AG04449 (cell line): ENCODE results near the gene FBXO8.
A peak's percentile ranks its signal among the peaks of the same experiment; 100 is the strongest.
"Not testable (repeated sequence)": the region's sequence is repeated elsewhere in the genome, so short reads cannot be mapped to it uniquely, and the experiment has no call there.

Experiments used
- CTCF ChIA-PET: fragments of 350-600 bp; formaldehyde crosslinking; extraction: SDS; loops from one replicate; lab custom pipeline; 2021; ENCODE audit warnings: antibody characterized with exemption; lab: Yijun Ruan, JAX
- POLR2A ChIA-PET: fragments of 400-600, 350-600 bp; formaldehyde crosslinking; extraction: SDS; loops from one replicate; lab custom pipeline; 2020; ENCODE audit warnings: antibody characterized with exemption, inconsistent platforms; lab: Yijun Ruan, JAX
- DNase-seq: peaks from one replicate; pipeline ENCODE4 v3.0.0-alpha.2; 2010; ENCODE audit warnings: low read depth, low spot score
- H3K4me3 ChIP-seq: 2 replicates; pipeline ENCODE4 v1.5.1; 2011; ENCODE audit warnings: low read depth, mild to moderate bottlenecking, control low read depth, low read length
- TF ChIP-seq, protein P1 (sequence below): IDR thresholded peaks from one replicate; pipeline ENCODE4 v1.5.1; 2011; ENCODE audit warnings: mild to moderate bottlenecking, moderate library complexity, low read length, control low read depth, inconsistent platforms; ENCODE audit not compliant: insufficient read depth; ENCODE audit errors: missing control alignments

Gene FBXO8

GRCh38 chr4:174266416-174266815 lies 17.1 kb downstream of the FBXO8 start:
- no peak overlapping the region for H3K4me3 ChIP-seq
- DNase-seq: no peak
- POLR2A ChIA-PET: no interaction called here
- CTCF ChIA-PET: interaction anchor here (0.9 kb wide), 1 partner anchor 44 kb away, joined by 4 read pairs; no protein-coding TSS in a partner anchor
- TF ChIP-seq, protein P1, sequence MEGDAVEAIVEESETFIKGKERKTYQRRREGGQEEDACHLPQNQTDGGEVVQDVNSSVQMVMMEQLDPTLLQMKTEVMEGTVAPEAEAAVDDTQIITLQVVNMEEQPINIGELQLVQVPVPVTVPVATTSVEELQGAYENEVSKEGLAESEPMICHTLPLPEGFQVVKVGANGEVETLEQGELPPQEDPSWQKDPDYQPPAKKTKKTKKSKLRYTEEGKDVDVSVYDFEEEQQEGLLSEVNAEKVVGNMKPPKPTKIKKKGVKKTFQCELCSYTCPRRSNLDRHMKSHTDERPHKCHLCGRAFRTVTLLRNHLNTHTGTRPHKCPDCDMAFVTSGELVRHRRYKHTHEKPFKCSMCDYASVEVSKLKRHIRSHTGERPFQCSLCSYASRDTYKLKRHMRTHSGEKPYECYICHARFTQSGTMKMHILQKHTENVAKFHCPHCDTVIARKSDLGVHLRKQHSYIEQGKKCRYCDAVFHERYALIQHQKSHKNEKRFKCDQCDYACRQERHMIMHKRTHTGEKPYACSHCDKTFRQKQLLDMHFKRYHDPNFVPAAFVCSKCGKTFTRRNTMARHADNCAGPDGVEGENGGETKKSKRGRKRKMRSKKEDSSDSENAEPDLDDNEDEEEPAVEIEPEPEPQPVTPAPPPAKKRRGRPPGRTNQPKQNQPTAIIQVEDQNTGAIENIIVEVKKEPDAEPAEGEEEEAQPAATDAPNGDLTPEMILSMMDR: no peak

GRCh38 chr4:174265916-174266315 lies 17.6 kb downstream of the FBXO8 start:
- POLR2A ChIA-PET: no interaction called here
- DNase-seq: no peak
- no peak overlapping the region for H3K4me3 ChIP-seq
- TF ChIP-seq, protein P1: no peak
- CTCF ChIA-PET: no interaction called here

DNA sequence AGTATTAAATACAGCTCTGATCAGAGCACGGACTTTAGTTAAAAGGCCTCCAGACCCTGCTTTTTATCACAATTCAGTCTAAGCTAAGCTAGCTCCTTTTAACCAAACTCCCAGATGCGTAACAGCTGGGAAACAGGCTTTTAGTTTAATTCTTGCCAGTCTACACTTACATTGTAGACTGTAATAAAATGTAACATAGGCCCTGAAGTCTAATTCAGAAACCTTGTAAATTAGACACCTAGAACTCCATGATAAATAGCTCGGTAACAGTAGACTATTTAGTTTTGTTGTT lies 20.1 kb downstream of the FBXO8 start:
- ChIA-PET POLR2A (no interaction called here), CTCF (no interaction called here)
- H3K4me3 ChIP-seq: no peak overlapping the region

DNA sequence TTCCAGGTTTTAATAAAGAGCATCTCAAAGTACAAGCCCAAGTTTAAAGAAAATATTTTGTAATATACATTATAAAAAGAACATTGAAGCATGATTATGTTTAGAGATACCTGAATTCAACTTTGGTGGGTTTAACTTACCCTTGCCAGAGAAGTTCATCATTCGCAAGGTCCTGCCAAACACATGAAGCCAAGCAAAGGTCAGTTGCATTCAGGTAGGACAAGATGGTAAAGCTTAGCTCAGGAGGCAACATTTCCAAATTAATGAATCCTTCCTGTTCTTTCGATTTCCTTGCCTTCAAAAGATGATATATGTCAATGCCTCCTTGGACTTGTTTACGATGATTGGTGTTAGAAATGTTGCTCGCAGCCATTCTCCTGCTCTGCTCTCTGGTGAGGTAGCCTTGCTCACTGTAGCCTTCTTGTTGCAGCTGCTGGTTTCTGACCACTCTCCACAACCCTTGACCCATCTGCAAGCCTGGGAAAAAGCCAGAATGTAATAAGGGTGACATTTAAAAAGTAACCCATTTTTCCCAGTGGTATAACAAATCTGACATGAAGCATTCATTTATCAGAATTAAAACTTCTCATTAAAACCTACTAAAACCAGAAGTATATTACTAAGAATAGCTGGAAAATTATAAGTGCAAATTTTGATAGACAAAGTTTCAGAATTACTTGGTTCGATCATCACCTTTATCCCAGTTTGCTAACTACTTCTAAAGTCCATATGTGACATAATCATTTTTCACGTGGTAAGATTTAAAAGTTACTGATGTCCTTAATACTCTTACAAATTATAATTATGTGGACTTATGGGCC lies 20.6 kb downstream of the FBXO8 start:
- no peak for DNase-seq
- TF ChIP-seq, protein P1: no peak
- H3K4me3 ChIP-seq: no peak overlapping the region
- ChIA-PET POLR2A (no interaction called here), CTCF (no interaction called here)

More for the DNA sequence above, 20.1 kb downstream of the FBXO8 start:
- DNase-seq: no peak
- TF ChIP-seq, protein P1: no peak

GRCh38 chr4:174261432-174261831 lies 22.0 kb downstream of the FBXO8 start:
- POLR2A ChIA-PET, DNase-seq, H3K4me3 ChIP-seq, CTCF ChIA-PET: not testable (repeated sequence)

GRCh38 chr4:174260099-174260498 lies 23.4 kb downstream of the FBXO8 start:
- no peak overlapping the region for H3K4me3 ChIP-seq
- POLR2A ChIA-PET: no interaction called here
- TF ChIP-seq, protein P1: no peak
- peak; percentile 34 for DNase-seq
- CTCF ChIA-PET: interaction anchor here (1.2 kb wide), 1 partner anchor 38 kb away, joined by 3 read pairs; no protein-coding TSS in a partner anchor
